Measurements from ENCODE around the gene DDHD1.
A peak's percentile ranks its signal among the peaks of the same experiment; 100 is the strongest.

DNA sequence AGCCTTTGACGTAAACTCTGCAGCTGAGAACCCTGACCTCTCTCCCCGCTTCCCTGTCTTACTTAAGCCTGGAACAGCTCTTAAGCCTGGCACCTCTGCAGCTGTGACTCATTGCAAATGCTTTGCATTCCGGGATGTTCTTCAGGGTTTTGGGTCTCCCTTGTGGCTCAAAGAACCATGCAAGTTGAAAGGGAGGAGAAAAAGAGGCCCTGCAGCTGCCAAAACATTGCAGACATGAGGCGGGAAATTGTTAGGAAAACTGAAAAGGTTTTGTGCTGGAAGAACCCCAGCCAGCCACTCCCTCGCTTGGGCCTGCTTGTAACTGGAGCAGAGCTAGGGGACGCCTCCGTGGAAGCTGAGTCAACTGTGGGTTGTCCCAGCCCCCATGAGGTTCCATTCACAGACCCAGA, 142.1 kb downstream of the DDHD1 start:
- TF ChIP-seq CTCF (IDR thresholded peaks at IDR 0.05) (no peak), EP300 (IDR thresholded peaks at IDR 0.05) (peak; percentile 45 to 97)
